KMS-11 (cell line): Measurements from ENCODE around the gene BCAS4.

Source experiments
- H2AFZ ChIP-seq: fragments of 200-600 bp; sonication (generic); 2 replicates; pipeline ENCODE4 v1.6.1; 2016; ENCODE audit warnings: antibody characterized with exemption, mixed run types, low read depth
- H3K27ac ChIP-seq: fragments of 200-600 bp; sonication (generic); 2 replicates; pipeline ENCODE4 v1.6.1; 2016; ENCODE audit warnings: mild to moderate bottlenecking, mixed run types
- H3K27me3 ChIP-seq: fragments of 200-600 bp; sonication (generic); 2 replicates; pipeline ENCODE4 v1.6.1; 2017; ENCODE audit warnings: mild to moderate bottlenecking, low read depth, mixed run types, moderate library complexity; ENCODE audit not compliant: insufficient read depth
- H3K36me3 ChIP-seq: fragments of 200-600 bp; sonication (generic); 2 replicates; pipeline ENCODE4 v1.6.1; 2017; ENCODE audit warnings: mild to moderate bottlenecking, mixed run types; ENCODE audit not compliant: insufficient read depth
- H3K4me1 ChIP-seq: fragments of 200-600 bp; sonication (generic); 2 replicates; pipeline ENCODE4 v1.6.1; 2016; ENCODE audit warnings: mild to moderate bottlenecking, low read depth, mixed run types; ENCODE audit not compliant: poor library complexity, severe bottlenecking
- H3K4me2 ChIP-seq: fragments of 200-600 bp; sonication (generic); 2 replicates; pipeline ENCODE4 v1.7.0; 2016; ENCODE audit warnings: mild to moderate bottlenecking, mixed run types
- H3K4me3 ChIP-seq: fragments of 200-600 bp; sonication (generic); IDR thresholded peaks from 2 replicates; pipeline ENCODE4 v1.6.1; 2017; ENCODE audit warnings: low read depth, low read length, mixed read lengths; ENCODE audit not compliant: insufficient read depth
- H3K79me2 ChIP-seq: fragments of 200-600 bp; sonication (generic); 2 replicates; pipeline ENCODE4 v1.6.1; 2016; ENCODE audit warnings: low read depth, mixed run types; ENCODE audit not compliant: insufficient read depth
- H3K9ac ChIP-seq: fragments of 200-600 bp; sonication (generic); 2 replicates; pipeline ENCODE4 v1.6.1; 2016; ENCODE audit warnings: mild to moderate bottlenecking, mixed run types
- H4K20me1 ChIP-seq: fragments of 200-600 bp; sonication (generic); 2 replicates; pipeline ENCODE4 v1.6.1; 2016; ENCODE audit warnings: mild to moderate bottlenecking, mixed run types; ENCODE audit not compliant: insufficient read depth
- CTCF ChIP-seq: fragments of 200-600 bp; sonication (generic); conservative IDR thresholded peaks from 2 replicates; pipeline ENCODE4 v1.6.1; 2017; ENCODE audit warnings: low read depth, mild to moderate bottlenecking, antibody characterized with exemption, low read length, moderate library complexity, mixed read lengths

BCAS4 gene

GRCh38 chr20:50848846-50849673, 54.2 kb downstream of the BCAS4 start:
- Histone ChIP-seq H3K4me3 (no peak overlapping the region), H3K4me1 (peaks cover 11% of the 10 kb centered on the region), H3K27me3 (no peaks in the 10 kb centered on the region), H3K36me3 (no peaks in the 10 kb centered on the region), H2AFZ (peak overlapping the region; percentile 38; the same call in 1 of the 2 replicates), H3K9ac (no peak overlapping the region), H3K4me2 (no peak overlapping the region; the same call in 1 of the 2 replicates), H4K20me1 (no peaks in the 10 kb centered on the region), H3K27ac (no peak overlapping the region), H3K79me2 (no peaks in the 10 kb centered on the region)
- no peak for TF ChIP-seq CTCF

- no peaks in the 10 kb centered on the region for H4K20me1 ChIP-seq
- no peaks in the 10 kb centered on the region for H3K27me3 ChIP-seq
- no peak overlapping the region for H3K9ac ChIP-seq
- TF ChIP-seq CTCF: no peak
- peaks cover 11% of the 10 kb centered on the region for H3K4me1 ChIP-seq
- no peaks in the 10 kb centered on the region for H3K79me2 ChIP-seq
- H2AFZ ChIP-seq: no peak overlapping the region
- no peak overlapping the region for H3K4me3 ChIP-seq
- H3K4me2 ChIP-seq: no peak overlapping the region
- H3K27ac ChIP-seq: no peak overlapping the region
- no peaks in the 10 kb centered on the region for H3K36me3 ChIP-seq
These were observed 55.9 kb downstream of the BCAS4 start for GRCh38 chr20:50850721-50851286.

- H3K27me3 ChIP-seq: no peaks in the 10 kb centered on the region
- H3K27ac ChIP-seq: no peak overlapping the region
- H3K4me3 ChIP-seq: no peak overlapping the region
- no peaks in the 10 kb centered on the region for H3K36me3 ChIP-seq
- TF ChIP-seq CTCF: no peak
- H3K4me2 ChIP-seq: no peak overlapping the region
- peaks cover 11% of the 10 kb centered on the region for H3K4me1 ChIP-seq
- H2AFZ ChIP-seq: no peak overlapping the region
- no peaks in the 10 kb centered on the region for H4K20me1 ChIP-seq
- no peaks in the 10 kb centered on the region for H3K79me2 ChIP-seq
- no peak overlapping the region for H3K9ac ChIP-seq
These were observed 57.2 kb downstream of the BCAS4 start for GRCh38 chr20:50852085-50852484.

- no peak for TF ChIP-seq CTCF
- H3K27ac ChIP-seq: no peak overlapping the region
- no peaks in the 10 kb centered on the region for H3K27me3 ChIP-seq
- H3K4me2 ChIP-seq: no peak overlapping the region
- H3K4me1 ChIP-seq: no peaks in the 10 kb centered on the region
- H3K9ac ChIP-seq: no peak overlapping the region
- H3K79me2 ChIP-seq: no peaks in the 10 kb centered on the region
- no peaks in the 10 kb centered on the region for H4K20me1 ChIP-seq
- no peak overlapping the region for H2AFZ ChIP-seq
- H3K4me3 ChIP-seq: no peak overlapping the region
- H3K36me3 ChIP-seq: no peaks in the 10 kb centered on the region
These were observed 59.8 kb downstream of the BCAS4 start for GRCh38 chr20:50854506-50855249.
